ENCODE data around the gene KCNQ4.

The KCNQ4 gene

GRCh38 chr1:40844887-40845878 lies 61.6 kb downstream of the KCNQ4 start:
- no peak for DNase-seq

- DNase-seq, result no peak
Observed at GRCh38 chr1:40845895-40846294, 62.3 kb downstream of the KCNQ4 start.

- DNase-seq, result no peak
Observed at GRCh38 chr1:40847023-40847745, 63.6 kb downstream of the KCNQ4 start.

GRCh38 chr1:40848530-40849189 lies 65.1 kb downstream of the KCNQ4 start:
- DNase-seq, result no peak

- DNase-seq, result peak; percentile 40
Observed at GRCh38 chr1:40849801-40850592, 66.4 kb downstream of the KCNQ4 start.

GRCh38 chr1:40851643-40852042 lies 68.1 kb downstream of the KCNQ4 start:
- no peak for DNase-seq

- no peak for DNase-seq
Observed at GRCh38 chr1:40853113-40853884, 69.7 kb downstream of the KCNQ4 start.

GRCh38 chr1:40853885-40854170 lies 70.2 kb downstream of the KCNQ4 start:
- DNase-seq, result no peak

GRCh38 chr1:40855513-40855912 lies 71.9 kb downstream of the KCNQ4 start:
- no peak for DNase-seq

- DNase-seq, result no peak
Observed at GRCh38 chr1:40856116-40856515, 72.5 kb downstream of the KCNQ4 start.

GRCh38 chr1:40856656-40857302 lies 73.2 kb downstream of the KCNQ4 start:
- DNase-seq, result no peak

GRCh38 chr1:40857737-40858136 lies 74.2 kb downstream of the KCNQ4 start:
- no peak for DNase-seq

GRCh38 chr1:40858856-40859416 lies 75.3 kb downstream of the KCNQ4 start:
- DNase-seq, result no peak

GRCh38 chr1:40860706-40861223 lies 77.2 kb downstream of the KCNQ4 start:
- no peak for DNase-seq

- no peak for DNase-seq
Observed at GRCh38 chr1:40861224-40862003, 77.8 kb downstream of the KCNQ4 start.

- peak; percentile 90 for DNase-seq
Observed at GRCh38 chr1:40862008-40862863, 78.6 kb downstream of the KCNQ4 start, which contains the start of gene CITED4. CITED4 (minus strand) TSS chr1:40862363; CDS start chr1:40862127, 236 bp downstream.

- no peak for DNase-seq
Observed at GRCh38 chr1:40868051-40868723, 84.6 kb downstream of the KCNQ4 start.

GRCh38 chr1:40870135-40870728 lies 86.6 kb downstream of the KCNQ4 start:
- DNase-seq, result no peak
